GM12865 (cell line): ENCODE data around the gene TECTB.

Experiments used
- DNase-seq: peaks from one replicate; pipeline ENCODE4 v3.0.0; 2010; ENCODE audit warnings: low read depth
- H3K4me3 ChIP-seq: 2 replicates; pipeline ENCODE4 v1.5.1; 2011; ENCODE audit warnings: mild to moderate bottlenecking, low read depth, low read length, control low read depth
- TF ChIP-seq, protein P1 (sequence below): IDR thresholded peaks from 2 replicates; pipeline ENCODE4 v1.5.1; 2011; ENCODE audit warnings: low read length, control low read depth, low read depth, inconsistent platforms; ENCODE audit not compliant: insufficient read depth; ENCODE audit errors: missing control alignments

TECTB gene

DNA sequence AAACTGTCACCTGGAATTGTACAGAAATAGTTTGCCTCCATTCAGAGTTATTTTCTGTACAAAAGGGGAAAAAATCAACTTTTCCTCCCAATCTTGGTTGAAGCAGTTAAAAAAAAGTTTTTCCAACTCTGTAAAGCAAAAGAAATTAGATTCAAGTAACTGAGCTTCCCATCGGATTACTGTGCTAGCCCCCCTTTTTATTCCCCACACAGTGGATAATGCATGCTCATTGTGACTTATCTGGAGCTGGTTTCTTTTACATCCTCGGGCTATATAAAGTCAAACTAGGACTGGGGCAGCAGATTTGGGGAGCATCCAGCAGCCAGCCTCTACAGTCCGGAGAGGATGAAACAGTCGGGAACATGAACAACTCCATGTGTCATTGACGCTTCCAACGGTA is at the start of gene TECTB:
Gene TECTB, plus strand, starts transcription at position 301 of the 400 bp plus-strand sequence. CDS start 335 bp downstream, outside the sequence.
- TF ChIP-seq, protein P1, sequence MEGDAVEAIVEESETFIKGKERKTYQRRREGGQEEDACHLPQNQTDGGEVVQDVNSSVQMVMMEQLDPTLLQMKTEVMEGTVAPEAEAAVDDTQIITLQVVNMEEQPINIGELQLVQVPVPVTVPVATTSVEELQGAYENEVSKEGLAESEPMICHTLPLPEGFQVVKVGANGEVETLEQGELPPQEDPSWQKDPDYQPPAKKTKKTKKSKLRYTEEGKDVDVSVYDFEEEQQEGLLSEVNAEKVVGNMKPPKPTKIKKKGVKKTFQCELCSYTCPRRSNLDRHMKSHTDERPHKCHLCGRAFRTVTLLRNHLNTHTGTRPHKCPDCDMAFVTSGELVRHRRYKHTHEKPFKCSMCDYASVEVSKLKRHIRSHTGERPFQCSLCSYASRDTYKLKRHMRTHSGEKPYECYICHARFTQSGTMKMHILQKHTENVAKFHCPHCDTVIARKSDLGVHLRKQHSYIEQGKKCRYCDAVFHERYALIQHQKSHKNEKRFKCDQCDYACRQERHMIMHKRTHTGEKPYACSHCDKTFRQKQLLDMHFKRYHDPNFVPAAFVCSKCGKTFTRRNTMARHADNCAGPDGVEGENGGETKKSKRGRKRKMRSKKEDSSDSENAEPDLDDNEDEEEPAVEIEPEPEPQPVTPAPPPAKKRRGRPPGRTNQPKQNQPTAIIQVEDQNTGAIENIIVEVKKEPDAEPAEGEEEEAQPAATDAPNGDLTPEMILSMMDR, result no peak
- no peak within 1 kb of the TSS for H3K4me3 ChIP-seq
- DNase-seq, result no peak

GRCh38 chr10:112235141-112235540 is 48.1 kb upstream of the TECTB start:
- TF ChIP-seq, protein P1, result no peak
- DNase-seq, result no peak
- H3K4me3 ChIP-seq, result no peak overlapping the region

GRCh38 chr10:112235920-112236319 is 47.3 kb upstream of the TECTB start:
- TF ChIP-seq, protein P1, result no peak
- no peak overlapping the region for H3K4me3 ChIP-seq
- DNase-seq, result no peak

- no peak for DNase-seq
- TF ChIP-seq, protein P1, result no peak
- H3K4me3 ChIP-seq, result no peak overlapping the region
Measured at GRCh38 chr10:112236486-112236885, 46.7 kb upstream of the TECTB start.

DNA sequence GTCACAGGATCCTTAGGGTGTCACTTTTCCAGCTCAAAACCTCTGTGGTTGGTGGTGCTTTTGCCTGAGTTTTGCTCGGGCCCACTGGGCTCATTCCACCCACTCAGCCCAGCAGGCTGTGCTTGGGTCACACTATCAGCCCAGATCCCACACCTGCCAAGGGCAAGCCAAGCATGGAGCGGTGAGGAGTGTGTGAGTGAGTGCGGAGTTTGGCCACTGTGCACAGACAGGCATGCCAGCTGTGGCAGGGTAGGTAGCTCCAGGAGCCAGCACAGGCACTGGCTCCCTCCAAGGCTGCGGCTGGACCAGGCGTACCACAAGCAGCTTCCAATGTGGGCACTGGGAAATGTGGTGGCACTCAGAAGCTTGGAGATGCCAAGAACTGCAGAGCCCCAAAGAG is 43.9 kb upstream of the TECTB start:
- DNase-seq, result no peak
- TF ChIP-seq, protein P1, result no peak
- no peak overlapping the region for H3K4me3 ChIP-seq

- H3K4me3 ChIP-seq, result no peak overlapping the region
- DNase-seq, result no peak
- TF ChIP-seq, protein P1, result no peak
Measured at GRCh38 chr10:112240441-112240840, 42.8 kb upstream of the TECTB start.

- TF ChIP-seq, protein P1, result no peak
- no peak for DNase-seq
Measured at GRCh38 chr10:112241651-112242341, 41.4 kb upstream of the TECTB start.

More at GRCh38 chr10:112241651-112242341, 41.4 kb upstream of the TECTB start:
- H3K4me3 ChIP-seq, result no peak overlapping the region
